Prostate gland (tissue), 2 donors: ENCODE data around the gene OXCT2.
"Not testable (repeated sequence)": the region's sequence is repeated elsewhere in the genome, so short reads cannot be mapped to it uniquely, and the experiment has no call there.

Source experiments
- POLR2A ChIP-seq: fragments of 450-650 bp; IDR thresholded peaks from one replicate; pipeline ENCODE4 v1.6.1; 2016; ENCODE audit warnings: antibody characterized with exemption, mild to moderate bottlenecking
- TF ChIP-seq, protein P1 (sequence below), 4 experiments: fragments of 200-600 bp in 2 of 4; fragments of 450-650 bp in 2 of 4; sonication (generic) in 2 of 4; IDR thresholded peaks; 1 replicate in 3 of 4; 2 replicates in 1 of 4; pipeline ENCODE4 v1.5.1; 2016 to 2019; ENCODE audit warnings: antibody characterized with exemption in 4 of 4, mild to moderate bottlenecking in 2 of 4, moderate library complexity in 2 of 4

DNA sequence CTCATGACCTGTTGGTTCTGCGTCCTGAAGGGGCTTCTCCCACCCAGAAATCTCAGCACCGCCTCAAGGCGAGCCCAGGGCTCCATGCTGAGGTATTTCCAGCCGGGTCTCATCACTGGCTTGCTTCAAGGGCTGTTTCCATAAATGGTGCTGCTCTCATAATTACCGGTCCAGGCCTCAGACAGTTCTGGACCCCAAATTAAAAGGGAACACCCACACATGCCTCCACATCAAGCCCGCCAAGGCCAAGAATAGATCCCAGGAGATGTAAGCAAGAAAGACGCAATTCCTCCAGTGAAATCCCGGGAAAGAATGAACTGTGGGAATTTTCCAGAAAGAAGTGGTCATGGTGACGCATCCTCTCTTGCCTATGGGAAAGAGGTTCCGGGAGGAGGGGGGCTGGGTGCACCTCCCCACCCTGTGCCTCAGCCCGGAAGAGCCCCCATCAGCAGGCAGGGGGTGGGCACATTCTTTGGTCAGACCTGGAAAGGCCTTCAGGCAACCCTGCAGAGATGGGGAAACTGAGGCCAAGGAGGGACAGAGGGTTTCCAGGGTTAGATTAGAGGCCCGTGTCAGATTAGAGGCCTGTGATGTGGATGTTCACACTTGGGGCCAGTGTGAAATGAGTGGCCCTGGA, 7.4 kb upstream of the OXCT2 start:
- TF ChIP-seq, protein P1, sequence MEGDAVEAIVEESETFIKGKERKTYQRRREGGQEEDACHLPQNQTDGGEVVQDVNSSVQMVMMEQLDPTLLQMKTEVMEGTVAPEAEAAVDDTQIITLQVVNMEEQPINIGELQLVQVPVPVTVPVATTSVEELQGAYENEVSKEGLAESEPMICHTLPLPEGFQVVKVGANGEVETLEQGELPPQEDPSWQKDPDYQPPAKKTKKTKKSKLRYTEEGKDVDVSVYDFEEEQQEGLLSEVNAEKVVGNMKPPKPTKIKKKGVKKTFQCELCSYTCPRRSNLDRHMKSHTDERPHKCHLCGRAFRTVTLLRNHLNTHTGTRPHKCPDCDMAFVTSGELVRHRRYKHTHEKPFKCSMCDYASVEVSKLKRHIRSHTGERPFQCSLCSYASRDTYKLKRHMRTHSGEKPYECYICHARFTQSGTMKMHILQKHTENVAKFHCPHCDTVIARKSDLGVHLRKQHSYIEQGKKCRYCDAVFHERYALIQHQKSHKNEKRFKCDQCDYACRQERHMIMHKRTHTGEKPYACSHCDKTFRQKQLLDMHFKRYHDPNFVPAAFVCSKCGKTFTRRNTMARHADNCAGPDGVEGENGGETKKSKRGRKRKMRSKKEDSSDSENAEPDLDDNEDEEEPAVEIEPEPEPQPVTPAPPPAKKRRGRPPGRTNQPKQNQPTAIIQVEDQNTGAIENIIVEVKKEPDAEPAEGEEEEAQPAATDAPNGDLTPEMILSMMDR (IDR thresholded peaks at IDR 0.05): not testable (repeated sequence)
- not testable (repeated sequence) for TF ChIP-seq POLR2A
